Sigmoid colon (tissue), 4 donors: ENCODE data around the gene CLPTM1.
"Not testable (repeated sequence)": the region's sequence is repeated elsewhere in the genome, so short reads cannot be mapped to it uniquely, and the experiment has no call there.

ENCODE experiments used
- CTCF ChIP-seq, 4 experiments: fragments of 450-650 bp in 3 of 4; fragments of 200-600 bp in 1 of 4; IDR thresholded peaks; one replicate each; pipeline ENCODE4 v1.5.1; 2016 to 2019; ENCODE audit warnings: antibody characterized with exemption in 4 of 4, mild to moderate bottlenecking in 3 of 4, moderate library complexity in 2 of 4
- POLR2AphosphoS5 ChIP-seq, 4 donors: sonication (generic); formaldehyde crosslinking; IDR thresholded peaks; one replicate each; pipeline ENCODE4 v1.6.1; 2017; ENCODE audit warnings: antibody characterized with exemption in 4 of 4

DNA sequence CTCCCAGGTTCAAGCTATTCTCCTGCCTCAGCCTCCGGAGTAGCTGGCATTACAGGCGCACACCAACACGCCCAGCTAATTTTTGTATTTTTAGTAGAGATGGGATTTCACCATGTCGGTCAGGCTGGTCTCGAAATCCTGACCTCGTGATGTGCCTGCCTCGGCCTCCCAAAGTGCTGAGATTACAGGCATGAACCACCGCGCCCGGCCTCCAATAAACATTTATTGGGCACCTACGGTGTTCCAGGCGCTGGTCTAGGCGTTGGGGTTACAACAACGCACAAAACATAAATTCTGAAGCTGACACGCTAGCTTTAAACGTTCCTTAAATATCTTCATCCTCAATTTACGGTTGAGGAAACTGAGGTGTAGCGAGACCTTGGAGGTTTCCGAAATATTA lies 45.5 kb downstream of the CLPTM1 start:
- TF ChIP-seq POLR2AphosphoS5, CTCF (IDR thresholded peaks at IDR 0.05): not testable (repeated sequence)
